Fibroblast of skin of right quadriceps (primary cell): ENCODE measurements around the gene FLRT3.

Experiments
- DNase-seq: peaks from one replicate; pipeline ENCODE4 v3.0.0-alpha.2; 2013

FLRT3 gene

GRCh38 chr20:14337400-14338171, at the start of gene FLRT3:
Gene FLRT3, minus strand, starts transcription at chr20:14337612. Its CDS starts 10,106 bp downstream, at chr20:14327506.
- peak; percentile 97 for DNase-seq

- DNase-seq, result no peak
These were observed 49.3 kb upstream of the FLRT3 start for GRCh38 chr20:14386726-14387125.

GRCh38 chr20:14385176-14385740, 47.8 kb upstream of the FLRT3 start:
- no peak for DNase-seq

- no peak for DNase-seq
These were observed 47.2 kb upstream of the FLRT3 start for GRCh38 chr20:14384416-14385175.

GRCh38 chr20:14383335-14383734, 45.9 kb upstream of the FLRT3 start:
- no peak for DNase-seq

GRCh38 chr20:14378326-14378725, 40.9 kb upstream of the FLRT3 start:
- DNase-seq, result no peak

GRCh38 chr20:14375416-14375985, 38.1 kb upstream of the FLRT3 start:
- DNase-seq, result no peak

GRCh38 chr20:14374196-14374595, 36.8 kb upstream of the FLRT3 start:
- DNase-seq, result no peak

GRCh38 chr20:14361509-14362345, 24.3 kb upstream of the FLRT3 start:
- no peak for DNase-seq

GRCh38 chr20:14360416-14360815, 23.0 kb upstream of the FLRT3 start:
- DNase-seq, result peak; percentile 45

GRCh38 chr20:14355791-14356190, 18.4 kb upstream of the FLRT3 start:
- DNase-seq, result no peak

GRCh38 chr20:14344746-14345145, 7.3 kb upstream of the FLRT3 start:
- DNase-seq, result no peak

- no peak for DNase-seq
These were observed 6.2 kb upstream of the FLRT3 start for GRCh38 chr20:14343491-14344065.

- DNase-seq, result no peak
These were observed 5.5 kb upstream of the FLRT3 start for GRCh38 chr20:14342918-14343317.

- peak; percentile 4 for DNase-seq
These were observed 4.4 kb upstream of the FLRT3 start for GRCh38 chr20:14341801-14342200.

- peak; percentile 22 for DNase-seq
These were observed 726 bp downstream of the FLRT3 start for GRCh38 chr20:14336686-14337085.

- no peak for DNase-seq
These were observed 2.4 kb downstream of the FLRT3 start for GRCh38 chr20:14335052-14335451.

GRCh38 chr20:14334306-14334930, 3.0 kb downstream of the FLRT3 start:
- peak; percentile 57 for DNase-seq

GRCh38 chr20:14333721-14334120, 3.7 kb downstream of the FLRT3 start:
- DNase-seq, result no peak

- DNase-seq, result no peak
These were observed 4.5 kb downstream of the FLRT3 start for GRCh38 chr20:14332866-14333265.

GRCh38 chr20:14331646-14332045, 5.8 kb downstream of the FLRT3 start:
- DNase-seq, result no peak

- no peak for DNase-seq
These were observed 17.7 kb downstream of the FLRT3 start for GRCh38 chr20:14319704-14320103.
